BE2C (cell line): ENCODE data around the gene MEN1.

Experiments
- DNase-seq: peaks from one replicate; pipeline ENCODE4 v3.0.0-alpha.2; 2020
- H3K27me3 ChIP-seq: fragments of 250-450 bp; sonication (Bioruptor Pico); 2 replicates; pipeline ENCODE4 v1.5.1; 2020; ENCODE audit warnings: mild to moderate bottlenecking
- H3K36me3 ChIP-seq: fragments of 250-450 bp; sonication (Bioruptor Pico); 2 replicates; pipeline ENCODE4 v1.5.1; 2020; ENCODE audit warnings: mild to moderate bottlenecking
- H3K4me1 ChIP-seq: fragments of 250-450 bp; sonication (Bioruptor Pico); 2 replicates; pipeline ENCODE4 v1.5.1; 2020
- H3K4me3 ChIP-seq: 2 replicates; pipeline ENCODE4 v1.5.1; 2011; ENCODE audit warnings: low read depth, low read length
- H3K9me3 ChIP-seq: fragments of 250-450 bp; sonication (Bioruptor Pico); 2 replicates; pipeline ENCODE4 v1.5.1; 2020
- TF ChIP-seq, protein P1 (sequence below): IDR thresholded peaks from 2 replicates; pipeline ENCODE4 v1.5.1; 2012; ENCODE audit warnings: mild to moderate bottlenecking, low read depth, low read length

Gene MEN1

GRCh38 chr11:64771861-64772260 is 38.5 kb downstream of the MEN1 start:
- H3K27me3 ChIP-seq: no peaks in the 10 kb centered on the region
- H3K4me1 ChIP-seq: no peaks in the 10 kb centered on the region; the same call in 1 of the 2 replicates
- TF ChIP-seq, protein P1, sequence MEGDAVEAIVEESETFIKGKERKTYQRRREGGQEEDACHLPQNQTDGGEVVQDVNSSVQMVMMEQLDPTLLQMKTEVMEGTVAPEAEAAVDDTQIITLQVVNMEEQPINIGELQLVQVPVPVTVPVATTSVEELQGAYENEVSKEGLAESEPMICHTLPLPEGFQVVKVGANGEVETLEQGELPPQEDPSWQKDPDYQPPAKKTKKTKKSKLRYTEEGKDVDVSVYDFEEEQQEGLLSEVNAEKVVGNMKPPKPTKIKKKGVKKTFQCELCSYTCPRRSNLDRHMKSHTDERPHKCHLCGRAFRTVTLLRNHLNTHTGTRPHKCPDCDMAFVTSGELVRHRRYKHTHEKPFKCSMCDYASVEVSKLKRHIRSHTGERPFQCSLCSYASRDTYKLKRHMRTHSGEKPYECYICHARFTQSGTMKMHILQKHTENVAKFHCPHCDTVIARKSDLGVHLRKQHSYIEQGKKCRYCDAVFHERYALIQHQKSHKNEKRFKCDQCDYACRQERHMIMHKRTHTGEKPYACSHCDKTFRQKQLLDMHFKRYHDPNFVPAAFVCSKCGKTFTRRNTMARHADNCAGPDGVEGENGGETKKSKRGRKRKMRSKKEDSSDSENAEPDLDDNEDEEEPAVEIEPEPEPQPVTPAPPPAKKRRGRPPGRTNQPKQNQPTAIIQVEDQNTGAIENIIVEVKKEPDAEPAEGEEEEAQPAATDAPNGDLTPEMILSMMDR: no peak
- H3K9me3 ChIP-seq: no peaks in the 10 kb centered on the region
- no peak for DNase-seq
- H3K4me3 ChIP-seq: no peak overlapping the region
- H3K36me3 ChIP-seq: peaks cover 100% of the 10 kb centered on the region

DNA sequence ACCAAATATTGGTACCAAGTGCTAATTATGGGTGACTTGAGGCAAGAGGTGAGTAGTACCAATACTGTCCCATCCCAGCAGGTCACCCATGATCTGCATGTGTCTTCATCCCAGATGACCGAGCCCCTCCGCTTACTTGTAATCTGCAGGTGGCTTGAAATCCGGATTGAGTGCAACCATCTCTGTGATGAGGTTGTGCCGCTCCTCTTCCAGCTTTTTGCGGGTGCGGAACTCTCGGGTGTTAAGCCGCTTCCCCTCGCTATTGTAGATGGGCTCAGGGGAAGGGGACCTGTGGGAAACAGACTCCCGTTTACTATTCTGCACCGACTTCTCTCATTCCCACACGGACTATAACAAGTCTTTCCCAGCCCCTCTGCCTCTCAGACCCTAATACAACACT is 40.2 kb downstream of the MEN1 start:
- no peaks in the 10 kb centered on the region for H3K4me1 ChIP-seq

DNA sequence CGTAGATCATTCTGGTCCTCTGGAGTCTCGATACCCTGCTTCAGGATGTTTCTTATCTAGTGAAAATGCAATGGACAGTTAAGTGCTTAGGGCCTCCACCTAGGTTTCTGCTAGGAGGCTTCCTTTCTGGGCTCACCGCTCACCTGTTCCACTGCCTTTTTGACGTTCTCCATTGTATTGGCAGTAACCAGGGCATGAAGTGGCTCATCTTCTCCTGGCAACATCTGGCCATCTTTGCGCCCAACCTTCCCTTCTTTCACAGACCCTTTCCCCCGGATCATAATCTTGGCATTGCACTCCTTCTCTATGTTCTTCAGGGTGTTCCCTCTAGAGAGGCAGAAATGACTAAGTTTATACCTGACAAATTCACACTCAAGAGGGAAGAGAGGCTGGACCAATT is 41.1 kb downstream of the MEN1 start:
- Histone ChIP-seq H3K27me3 (no peaks in the 10 kb centered on the region), H3K36me3 (peaks cover 91% of the 10 kb centered on the region), H3K4me1 (no peaks in the 10 kb centered on the region), H3K9me3 (no peaks in the 10 kb centered on the region), H3K4me3 (no peak overlapping the region)
- no peak for DNase-seq
- TF ChIP-seq, protein P1: no peak

More for the DNA sequence above, 40.2 kb downstream of the MEN1 start:
- TF ChIP-seq, protein P1: no peak
- DNase-seq: no peak
- Histone ChIP-seq H3K9me3 (no peaks in the 10 kb centered on the region), H3K27me3 (no peaks in the 10 kb centered on the region), H3K4me3 (no peak overlapping the region), H3K36me3 (peaks cover 91% of the 10 kb centered on the region)

- no peak for DNase-seq
- H3K27me3 ChIP-seq: no peaks in the 10 kb centered on the region
Measured at GRCh38 chr11:64768300-64768694, 42.1 kb downstream of the MEN1 start.

DNA sequence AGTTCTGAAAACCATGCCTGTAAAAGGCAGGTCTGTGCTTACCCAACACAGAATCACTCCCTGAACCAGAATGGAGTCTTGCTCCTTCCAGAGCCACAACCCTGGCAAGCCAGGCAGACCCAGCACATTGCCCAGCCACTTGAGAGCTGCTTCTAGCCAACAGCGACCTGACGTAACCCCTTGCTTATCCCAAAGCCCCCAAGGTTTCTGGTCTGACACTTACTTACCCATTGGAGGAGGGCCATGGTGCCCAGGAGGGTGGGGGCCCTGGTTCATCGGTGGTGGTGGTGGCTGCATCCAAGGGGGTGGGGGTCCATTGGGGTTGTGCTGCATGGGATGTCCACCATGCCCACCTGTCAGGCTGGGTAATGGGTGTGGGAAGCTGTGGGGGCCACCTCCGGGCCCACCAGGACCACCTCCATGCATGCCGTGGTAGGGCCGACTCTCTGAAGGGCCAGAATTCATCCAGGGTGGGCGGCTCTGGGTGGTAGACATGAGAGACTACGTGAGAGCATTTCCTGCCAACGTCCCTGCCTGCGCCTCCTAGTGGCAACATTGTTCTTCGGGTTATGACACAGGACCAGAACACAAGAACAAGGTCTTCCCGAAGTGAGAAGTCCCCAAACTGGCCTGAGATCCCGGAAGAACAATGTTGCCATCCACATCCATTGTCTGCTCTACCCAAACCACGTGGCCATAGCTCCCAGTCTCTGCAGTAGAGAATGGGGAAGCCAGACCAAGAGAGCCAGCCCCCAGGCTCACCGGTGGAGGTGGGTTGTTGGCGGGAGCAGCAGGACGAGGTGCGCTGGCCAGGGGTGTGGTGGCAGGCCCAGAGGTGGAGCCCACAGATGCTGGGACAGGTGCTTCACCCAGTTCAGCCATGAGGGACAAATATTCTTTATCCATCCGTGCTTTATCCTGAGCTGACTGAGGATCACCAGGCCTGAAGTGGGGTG is 42.7 kb downstream of the MEN1 start:
- H3K4me3 ChIP-seq: no peak overlapping the region
- TF ChIP-seq, protein P1: peak; percentile 66
- no peaks in the 10 kb centered on the region for H3K9me3 ChIP-seq
- H3K4me1 ChIP-seq: no peaks in the 10 kb centered on the region
- no peaks in the 10 kb centered on the region for H3K27me3 ChIP-seq
- peaks cover 91% of the 10 kb centered on the region for H3K36me3 ChIP-seq
- DNase-seq: peak; percentile 80

More at GRCh38 chr11:64768300-64768694, 42.1 kb downstream of the MEN1 start:
- TF ChIP-seq, protein P1: no peak
- peaks cover 91% of the 10 kb centered on the region for H3K36me3 ChIP-seq
- no peak overlapping the region for H3K4me3 ChIP-seq
- no peaks in the 10 kb centered on the region for H3K4me1 ChIP-seq
- H3K9me3 ChIP-seq: no peaks in the 10 kb centered on the region

- H3K27me3 ChIP-seq: no peaks in the 10 kb centered on the region
- H3K4me1 ChIP-seq: no peaks in the 10 kb centered on the region
- H3K9me3 ChIP-seq: no peaks in the 10 kb centered on the region
- DNase-seq: no peak
- TF ChIP-seq, protein P1: no peak
- H3K4me3 ChIP-seq: no peak overlapping the region
- peaks cover 84% of the 10 kb centered on the region for H3K36me3 ChIP-seq
Measured at GRCh38 chr11:64766881-64767280, 43.5 kb downstream of the MEN1 start.
